ENCODE measurements around the gene CDCP2. TPM values are rescaled to one million over a fixed set of nuclear protein-coding genes. Genes with fewer than 3 reads are reported as not detected.

CDCP2 gene
- total RNA-seq, 1 donor, result not detected

DNA sequence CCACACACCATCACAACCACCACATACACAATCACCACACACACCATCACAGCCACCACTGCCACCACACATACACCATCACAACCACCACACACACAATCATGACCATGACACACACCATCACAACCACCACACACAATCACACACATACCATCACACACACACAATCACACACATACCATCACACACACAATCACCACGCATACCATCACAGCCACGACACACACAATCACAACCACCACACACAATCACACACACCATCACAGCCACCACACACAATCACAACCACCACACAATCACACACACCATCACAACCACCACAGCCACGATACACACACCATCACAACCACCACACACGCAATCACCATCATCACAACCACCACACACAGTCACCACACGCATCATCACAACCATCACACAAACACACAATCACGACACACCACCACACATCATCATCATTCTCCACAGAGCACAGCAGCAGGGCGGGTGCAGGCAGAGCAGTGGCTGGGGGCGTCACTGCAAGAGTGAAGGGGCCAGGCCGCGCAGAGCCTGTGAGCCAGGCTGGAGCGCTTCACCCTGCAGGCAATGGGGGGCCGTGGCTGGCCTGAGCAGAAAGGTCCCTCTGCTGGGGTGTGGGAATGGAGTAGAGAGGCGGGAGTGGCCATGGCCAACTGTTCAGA lies 32.6 kb downstream of the CDCP2 start:
- TF ChIP-seq, protein P1, sequence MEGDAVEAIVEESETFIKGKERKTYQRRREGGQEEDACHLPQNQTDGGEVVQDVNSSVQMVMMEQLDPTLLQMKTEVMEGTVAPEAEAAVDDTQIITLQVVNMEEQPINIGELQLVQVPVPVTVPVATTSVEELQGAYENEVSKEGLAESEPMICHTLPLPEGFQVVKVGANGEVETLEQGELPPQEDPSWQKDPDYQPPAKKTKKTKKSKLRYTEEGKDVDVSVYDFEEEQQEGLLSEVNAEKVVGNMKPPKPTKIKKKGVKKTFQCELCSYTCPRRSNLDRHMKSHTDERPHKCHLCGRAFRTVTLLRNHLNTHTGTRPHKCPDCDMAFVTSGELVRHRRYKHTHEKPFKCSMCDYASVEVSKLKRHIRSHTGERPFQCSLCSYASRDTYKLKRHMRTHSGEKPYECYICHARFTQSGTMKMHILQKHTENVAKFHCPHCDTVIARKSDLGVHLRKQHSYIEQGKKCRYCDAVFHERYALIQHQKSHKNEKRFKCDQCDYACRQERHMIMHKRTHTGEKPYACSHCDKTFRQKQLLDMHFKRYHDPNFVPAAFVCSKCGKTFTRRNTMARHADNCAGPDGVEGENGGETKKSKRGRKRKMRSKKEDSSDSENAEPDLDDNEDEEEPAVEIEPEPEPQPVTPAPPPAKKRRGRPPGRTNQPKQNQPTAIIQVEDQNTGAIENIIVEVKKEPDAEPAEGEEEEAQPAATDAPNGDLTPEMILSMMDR (IDR thresholded peaks at IDR 0.05; ENCODE audit: insufficient read depth, low read depth, low read length), result no peak
- H3K4me3 ChIP-seq (ENCODE audit: low read depth, low read length), result no peak overlapping the region
- DNase-seq (ENCODE audit: low read depth), result no peak

DNA sequence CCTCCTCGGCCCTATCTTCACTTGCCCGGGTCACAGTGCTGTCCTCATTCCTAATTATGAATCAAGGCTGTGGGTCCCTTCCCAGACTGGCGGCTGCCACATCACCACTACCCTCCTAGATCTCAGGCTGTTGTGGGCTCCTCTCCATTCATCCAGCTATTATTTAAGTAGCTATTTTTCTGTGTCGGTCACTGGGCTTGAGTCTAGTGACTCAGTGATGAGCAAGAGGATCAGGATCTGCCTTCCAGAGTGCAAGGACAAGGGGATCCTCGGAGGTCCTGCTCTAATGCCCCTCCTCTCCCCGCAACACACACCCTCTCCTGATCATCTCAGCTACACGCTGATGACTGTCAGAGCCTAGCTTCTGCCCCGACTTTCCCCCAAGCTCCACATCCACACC lies 34.1 kb downstream of the CDCP2 start:
- H3K4me3 ChIP-seq (ENCODE audit: low read depth, low read length), result no peak overlapping the region
- peak; percentile 18 for DNase-seq (ENCODE audit: low read depth)
- TF ChIP-seq, protein P1 (IDR thresholded peaks at IDR 0.05; ENCODE audit: insufficient read depth, low read depth, low read length), result no peak

DNA sequence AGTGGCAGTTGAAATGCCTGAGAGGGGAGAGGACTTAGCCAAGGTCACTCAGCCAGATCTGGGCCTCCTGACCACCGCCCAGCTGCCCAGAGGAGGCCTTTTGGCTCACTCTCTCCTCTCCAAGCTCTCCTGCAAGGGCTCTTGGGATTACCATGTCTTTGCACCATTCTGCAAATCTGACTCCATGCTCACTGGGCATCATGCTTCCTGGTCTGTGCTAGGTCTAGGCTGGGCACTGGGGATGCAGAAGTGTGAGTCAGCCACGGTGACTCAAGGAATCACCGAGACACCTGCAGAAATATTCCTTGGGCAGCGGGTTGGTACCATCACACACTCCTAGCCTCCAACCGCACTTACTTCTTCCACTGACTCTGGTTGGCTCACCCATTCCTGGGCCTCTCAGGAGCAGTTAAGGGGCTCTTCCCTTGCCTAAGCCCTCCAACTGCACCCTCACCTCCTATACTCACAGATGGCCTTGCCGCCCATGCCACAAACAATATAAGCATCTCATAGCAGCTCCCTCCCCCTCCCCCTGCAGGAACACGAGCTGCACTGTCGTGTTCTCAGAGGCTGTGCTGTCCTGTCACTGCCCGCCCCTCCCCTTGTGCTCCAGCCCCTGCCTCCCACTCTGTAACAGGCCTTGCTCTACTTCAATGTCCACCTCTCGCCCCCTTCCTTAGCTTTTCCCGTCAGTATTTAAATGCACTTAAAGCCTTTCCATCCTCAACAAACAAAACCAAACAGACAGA lies 34.8 kb downstream of the CDCP2 start:
- no peak for DNase-seq (ENCODE audit: low read depth)
- TF ChIP-seq, protein P1 (IDR thresholded peaks at IDR 0.05; ENCODE audit: insufficient read depth, low read depth, low read length), result no peak
- H3K4me3 ChIP-seq (ENCODE audit: low read depth, low read length), result no peak overlapping the region

- H3K4me3 ChIP-seq (ENCODE audit: low read depth, low read length), result no peak overlapping the region
- DNase-seq (ENCODE audit: low read depth), result no peak
- TF ChIP-seq, protein P1 (IDR thresholded peaks at IDR 0.05; ENCODE audit: insufficient read depth, low read depth, low read length), result no peak
Measured at GRCh38 chr1:54115520-54115919, 37.3 kb downstream of the CDCP2 start.

DNA sequence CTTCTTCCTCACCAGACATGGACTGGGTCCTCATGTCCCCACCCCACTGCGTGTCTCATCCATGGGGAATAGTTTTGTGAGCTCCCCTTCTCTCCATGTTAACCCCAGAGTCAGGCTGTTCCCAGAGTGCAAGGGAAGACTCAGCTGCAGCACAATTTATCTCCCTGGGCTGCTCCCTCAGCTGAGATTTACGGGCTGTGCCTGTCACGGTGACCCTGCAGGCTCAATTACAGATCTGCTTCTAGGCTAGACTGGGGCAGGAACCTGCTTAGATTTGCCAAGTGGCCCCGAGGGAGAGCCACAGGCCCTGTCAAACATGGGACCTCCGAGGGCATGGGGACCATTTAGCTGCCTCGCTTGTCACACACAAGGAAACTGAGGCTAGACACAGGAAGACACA lies 37.8 kb downstream of the CDCP2 start:
- DNase-seq (ENCODE audit: low read depth), result no peak
- no peak overlapping the region for H3K4me3 ChIP-seq (ENCODE audit: low read depth, low read length)
- TF ChIP-seq, protein P1 (IDR thresholded peaks at IDR 0.05; ENCODE audit: insufficient read depth, low read depth, low read length), result no peak

- TF ChIP-seq, protein P1 (IDR thresholded peaks at IDR 0.05; ENCODE audit: insufficient read depth, low read depth, low read length), result no peak
- DNase-seq (ENCODE audit: low read depth), result no peak
- no peak overlapping the region for H3K4me3 ChIP-seq (ENCODE audit: low read depth, low read length)
Measured at GRCh38 chr1:54114001-54114400, 38.8 kb downstream of the CDCP2 start.
